ENCODE data around the gene TEX9.
"Not testable (repeated sequence)": the region's sequence is repeated elsewhere in the genome, so short reads cannot be mapped to it uniquely, and the experiment has no call there.

Gene TEX9

GRCh38 chr15:56365075-56365711 is at the start of gene TEX9:
Gene TEX9, plus strand, starts transcription at chr15:56365426. Its CDS starts 25 bp downstream, at chr15:56365451.
- peak; percentile 58 to 88 for DNase-seq

GRCh38 chr15:56316561-56316960 is 48.7 kb upstream of the TEX9 start:
- DNase-seq, result not testable (repeated sequence)

GRCh38 chr15:56320316-56320715 is 44.9 kb upstream of the TEX9 start:
- no peak for DNase-seq

GRCh38 chr15:56320861-56321260 is 44.4 kb upstream of the TEX9 start:
- no peak for DNase-seq

- DNase-seq, result no peak
Measured at GRCh38 chr15:56322444-56322843, 42.8 kb upstream of the TEX9 start.

- DNase-seq, result no peak
Measured at GRCh38 chr15:56323435-56323834, 41.8 kb upstream of the TEX9 start.

- DNase-seq, result no peak
Measured at GRCh38 chr15:56325186-56325585, 40.0 kb upstream of the TEX9 start.

- no peak for DNase-seq
Measured at GRCh38 chr15:56327721-56328502, 37.3 kb upstream of the TEX9 start.

GRCh38 chr15:56337084-56337725 is 28.0 kb upstream of the TEX9 start:
- no peak for DNase-seq

- DNase-seq, result no peak
Measured at GRCh38 chr15:56339594-56339993, 25.6 kb upstream of the TEX9 start.

GRCh38 chr15:56341201-56341600 is 24.0 kb upstream of the TEX9 start:
- no peak for DNase-seq

GRCh38 chr15:56342653-56343052 is 22.6 kb upstream of the TEX9 start:
- no peak for DNase-seq

GRCh38 chr15:56343879-56344278 is 21.3 kb upstream of the TEX9 start:
- no peak for DNase-seq

GRCh38 chr15:56344336-56344735 is 20.9 kb upstream of the TEX9 start:
- no peak for DNase-seq

- no peak for DNase-seq
Measured at GRCh38 chr15:56346414-56346813, 18.8 kb upstream of the TEX9 start.

- DNase-seq, result no peak
Measured at GRCh38 chr15:56349554-56349953, 15.7 kb upstream of the TEX9 start.

- no peak for DNase-seq
Measured at GRCh38 chr15:56351353-56351752, 13.9 kb upstream of the TEX9 start.

GRCh38 chr15:56351957-56352506 is 13.2 kb upstream of the TEX9 start:
- DNase-seq, result no peak

GRCh38 chr15:56353119-56353518 is 12.1 kb upstream of the TEX9 start:
- no peak for DNase-seq

- no peak for DNase-seq
Measured at GRCh38 chr15:56353740-56354139, 11.5 kb upstream of the TEX9 start.

GRCh38 chr15:56356616-56357015 is 8.6 kb upstream of the TEX9 start:
- no peak for DNase-seq

- DNase-seq, result no peak
Measured at GRCh38 chr15:56358604-56359003, 6.6 kb upstream of the TEX9 start.

GRCh38 chr15:56361987-56362386 is 3.2 kb upstream of the TEX9 start:
- no peak for DNase-seq

- no peak for DNase-seq
Measured at GRCh38 chr15:56366211-56366610, 985 bp downstream of the TEX9 start.

Measured in SW 1271 (cell line).